Thyroid gland (tissue), 4 donors: ENCODE measurements around the gene POLD1. TPM values are rescaled to one million over a fixed set of nuclear protein-coding genes. Genes with fewer than 3 reads are reported as not detected.

Experiments
- DNase-seq, 2 donors: peaks; one replicate each; pipeline ENCODE4 v3.0.0-alpha.2; 2019
- H3K27ac ChIP-seq, 3 donors: fragments of 200-600 bp; sonication (generic); 1 replicate in 2 of 3; 2 replicates in 1 of 3; pipeline ENCODE4 v1.5.1; 2016 to 2019; ENCODE audit warnings: mild to moderate bottlenecking in 1 of 3, moderate library complexity in 1 of 3
- H3K27me3 ChIP-seq: fragments of 200-600 bp; sonication (generic); one replicate; pipeline ENCODE4 v1.5.1; 2019
- H3K36me3 ChIP-seq, 2 donors: fragments of 200-600 bp; sonication (generic); one replicate each; pipeline ENCODE4 v1.5.1; 2016 to 2019
- H3K4me1 ChIP-seq, 2 donors: fragments of 200-600 bp; sonication (generic); one replicate each; pipeline ENCODE4 v1.5.1; 2017 to 2019
- H3K4me3 ChIP-seq, 3 donors: fragments of 200-600 bp; sonication (generic); replicated peaks in 1 of 3; 1 replicate in 2 of 3; 2 replicates in 1 of 3; pipeline ENCODE4 v1.5.1; 2016; ENCODE audit warnings: mild to moderate bottlenecking in 1 of 3
- H3K9me3 ChIP-seq: fragments of 200-600 bp; sonication (generic); one replicate; pipeline ENCODE4 v1.5.1; 2017
- POLR2A ChIP-seq, 2 donors: fragments of 450-650 bp; IDR thresholded peaks; one replicate each; pipeline ENCODE4 v1.6.1; 2017; ENCODE audit warnings: antibody characterized with exemption in 2 of 2, mild to moderate bottlenecking in 2 of 2, moderate library complexity in 1 of 2
- WGBS, 2 donors: methylation state at CpG; one replicate each; pipeline ENCODE4 v1.1.5; 2017; 5-methylcytosine and 5-hydroxymethylcytosine counted together
- intact Hi-C: fragments of 100-400 bp; cut with DNase I; formaldehyde crosslinking; loops from one replicate; pipeline ENCODE4 v1.15.1; 2023
- total RNA-seq, 4 donors: library from RNA; depleted of rRNA; stranded (reverse); fragments of >200 nt; gene quantifications; one replicate each; pipeline ENCODE4 v1.2.3, GENCODE V29; 2016
- TF ChIP-seq, protein P1 (sequence below), 6 experiments: fragments of 200-600 bp in 3 of 6; fragments of 450-650 bp in 3 of 6; sonication (generic) in 3 of 6; IDR thresholded peaks; one replicate each; pipeline ENCODE4 v1.5.1; 2016 to 2019; ENCODE audit warnings: antibody characterized with exemption in 6 of 6, mild to moderate bottlenecking in 2 of 6, inconsistent platforms in 1 of 6, moderate library complexity in 1 of 6

Gene POLD1
- total RNA-seq, 4 donors from 2014 or later: 12.9 to 27.5 (median 19.0) TPM

DNA sequence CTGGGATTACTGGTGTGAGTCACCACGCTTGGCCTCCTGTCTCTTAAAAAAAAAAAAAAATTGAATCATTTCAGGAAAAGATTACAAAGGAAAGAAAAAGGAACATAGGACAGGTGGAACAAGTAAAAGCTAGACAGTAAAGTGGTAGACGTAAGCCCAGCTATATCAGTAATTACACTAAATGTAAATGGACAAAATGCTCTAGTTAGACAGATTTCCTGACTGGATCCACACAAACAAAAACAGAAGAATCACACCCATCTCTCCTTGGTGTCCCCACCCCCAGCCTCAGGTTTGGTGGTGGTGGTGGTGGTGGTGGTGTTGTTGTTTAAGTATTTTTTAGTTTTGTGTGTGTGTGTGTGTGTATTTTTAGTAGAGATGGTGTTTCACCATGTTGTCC, 28.3 kb downstream of the POLD1 start:
- Histone ChIP-seq H3K36me3 (no peaks in the 10 kb centered on the region), H3K4me1 (peaks cover 0 to 6% of the 10 kb centered on the region in 2 donors), H3K27ac (no peak overlapping the region), H3K4me3 (no peak overlapping the region), H3K27me3 (no peaks in the 10 kb centered on the region), H3K9me3 (no peaks in the 10 kb centered on the region)
- no peak for DNase-seq
- no peak for TF ChIP-seq POLR2A (IDR thresholded peaks at IDR 0.05)
- TF ChIP-seq, protein P1, sequence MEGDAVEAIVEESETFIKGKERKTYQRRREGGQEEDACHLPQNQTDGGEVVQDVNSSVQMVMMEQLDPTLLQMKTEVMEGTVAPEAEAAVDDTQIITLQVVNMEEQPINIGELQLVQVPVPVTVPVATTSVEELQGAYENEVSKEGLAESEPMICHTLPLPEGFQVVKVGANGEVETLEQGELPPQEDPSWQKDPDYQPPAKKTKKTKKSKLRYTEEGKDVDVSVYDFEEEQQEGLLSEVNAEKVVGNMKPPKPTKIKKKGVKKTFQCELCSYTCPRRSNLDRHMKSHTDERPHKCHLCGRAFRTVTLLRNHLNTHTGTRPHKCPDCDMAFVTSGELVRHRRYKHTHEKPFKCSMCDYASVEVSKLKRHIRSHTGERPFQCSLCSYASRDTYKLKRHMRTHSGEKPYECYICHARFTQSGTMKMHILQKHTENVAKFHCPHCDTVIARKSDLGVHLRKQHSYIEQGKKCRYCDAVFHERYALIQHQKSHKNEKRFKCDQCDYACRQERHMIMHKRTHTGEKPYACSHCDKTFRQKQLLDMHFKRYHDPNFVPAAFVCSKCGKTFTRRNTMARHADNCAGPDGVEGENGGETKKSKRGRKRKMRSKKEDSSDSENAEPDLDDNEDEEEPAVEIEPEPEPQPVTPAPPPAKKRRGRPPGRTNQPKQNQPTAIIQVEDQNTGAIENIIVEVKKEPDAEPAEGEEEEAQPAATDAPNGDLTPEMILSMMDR (IDR thresholded peaks at IDR 0.05): no peak
- intact Hi-C loops: no loop called here
- WGBS, 2 donors: 91 to 97% methylated on average over 2 of the region's 2 CpGs

DNA sequence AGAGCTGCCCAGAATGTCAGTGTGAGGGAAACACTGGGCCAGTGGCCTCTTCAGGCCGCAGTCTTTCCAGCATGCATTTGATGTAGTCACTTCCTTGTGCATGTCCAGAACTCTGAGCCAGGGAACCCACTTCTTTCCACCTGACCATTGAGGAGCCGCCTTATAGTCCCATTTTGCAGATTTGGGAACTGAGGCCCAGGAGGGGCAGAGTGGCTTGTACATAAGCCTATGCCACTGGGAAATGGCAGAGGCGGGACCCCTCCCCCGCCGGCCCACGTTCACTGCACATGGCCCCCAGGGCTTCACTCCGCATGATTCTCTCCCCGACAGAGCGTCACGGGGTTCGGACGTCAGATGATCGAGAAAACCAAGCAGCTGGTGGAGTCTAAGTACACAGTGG, 28.9 kb downstream of the POLD1 start:
- no peak overlapping the region for H3K27ac ChIP-seq
- H3K4me1 ChIP-seq: peaks cover 0 to 6% of the 10 kb centered on the region in 2 donors
- no peaks in the 10 kb centered on the region for H3K36me3 ChIP-seq
- no peak for TF ChIP-seq POLR2A (IDR thresholded peaks at IDR 0.05)
- TF ChIP-seq, protein P1 (IDR thresholded peaks at IDR 0.05): no peak
- no peaks in the 10 kb centered on the region for H3K9me3 ChIP-seq
- no peak for DNase-seq
- intact Hi-C loops: no loop called here
- no peak overlapping the region for H3K4me3 ChIP-seq
- peaks cover under 1% of the 10 kb centered on the region for H3K27me3 ChIP-seq
- 94 to 95% methylated on average over 13 of the region's 13 CpGs for WGBS, 2 donors

DNA sequence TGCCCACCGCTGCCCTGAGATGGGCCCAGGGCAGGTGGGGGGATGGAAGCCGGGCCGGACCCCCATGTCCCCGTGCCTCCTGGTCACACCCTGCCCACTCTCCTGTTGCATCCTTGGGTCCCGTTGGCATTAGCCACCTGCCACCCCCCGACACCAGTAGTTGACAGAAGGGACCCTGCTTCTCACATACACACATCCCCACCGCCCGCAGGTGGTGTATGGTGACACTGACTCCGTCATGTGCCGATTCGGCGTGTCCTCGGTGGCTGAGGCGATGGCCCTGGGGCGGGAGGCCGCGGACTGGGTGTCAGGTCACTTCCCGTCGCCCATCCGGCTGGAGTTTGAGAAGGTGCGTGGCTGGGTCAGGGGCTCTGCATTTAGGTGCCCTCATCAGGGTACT, 29.4 kb downstream of the POLD1 start:
- WGBS, 2 donors: 93 to 96% methylated on average over 6 to 11 of the region's 21 CpGs
- Histone ChIP-seq H3K27me3 (peaks cover 5% of the 10 kb centered on the region), H3K36me3 (no peaks in the 10 kb centered on the region), H3K4me3 (no peak overlapping the region), H3K9me3 (no peaks in the 10 kb centered on the region), H3K27ac (no peak overlapping the region), H3K4me1 (peaks cover 0 to 6% of the 10 kb centered on the region in 2 donors)
- DNase-seq: no peak
- TF ChIP-seq, protein P1 (IDR thresholded peaks at IDR 0.05): no peak
- TF ChIP-seq POLR2A (IDR thresholded peaks at IDR 0.05): no peak
- intact Hi-C loops: no loop called here

DNA sequence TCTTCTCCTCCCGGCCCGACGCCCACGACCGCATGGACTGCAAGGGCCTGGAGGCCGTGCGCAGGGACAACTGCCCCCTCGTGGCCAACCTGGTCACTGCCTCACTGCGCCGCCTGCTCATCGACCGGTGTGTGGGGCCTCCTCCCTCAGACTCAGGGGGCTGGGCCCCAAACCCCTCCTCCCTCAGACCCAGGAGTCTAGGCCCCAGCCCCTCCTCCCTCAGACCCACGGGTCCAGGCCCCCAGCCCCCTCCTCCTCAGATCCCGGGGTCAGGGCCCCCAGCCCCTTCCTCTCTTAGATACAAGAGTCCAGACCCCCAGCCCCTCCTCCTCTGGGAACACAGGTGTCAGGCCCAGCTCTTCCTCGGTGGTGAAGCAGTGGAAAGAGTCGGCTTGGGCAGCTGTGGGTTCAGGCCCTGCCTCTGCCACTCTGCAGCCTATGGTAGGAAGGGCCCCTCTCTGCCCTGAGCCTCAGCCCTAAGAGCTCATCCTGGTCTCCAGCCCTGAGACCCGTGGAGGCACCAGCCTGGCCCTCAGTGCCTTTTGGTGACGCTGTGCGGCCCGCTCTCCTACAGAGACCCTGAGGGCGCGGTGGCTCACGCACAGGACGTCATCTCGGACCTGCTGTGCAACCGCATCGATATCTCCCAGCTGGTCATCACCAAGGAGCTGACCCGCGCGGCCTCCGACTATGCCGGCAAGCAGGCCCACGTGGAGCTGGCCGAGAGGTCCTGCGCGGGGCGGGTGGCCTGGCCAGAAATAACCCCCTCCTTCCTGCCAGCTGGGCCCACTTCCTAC, 30.9 kb downstream of the POLD1 start:
- 46 to 50% methylated on average over 15 to 28 of the region's 37 CpGs for whole genome bisulfite sequencing, 2 donors
- Histone ChIP-seq H3K27ac (no peak overlapping the region), H3K36me3 (no peaks in the 10 kb centered on the region), H3K4me3 (no peak overlapping the region), H3K27me3 (peaks cover 13% of the 10 kb centered on the region), H3K9me3 (no peaks in the 10 kb centered on the region), H3K4me1 (peaks cover 0 to 6% of the 10 kb centered on the region in 2 donors)
- TF ChIP-seq POLR2A (IDR thresholded peaks at IDR 0.05): no peak
- TF ChIP-seq, protein P1 (IDR thresholded peaks at IDR 0.05): peak; percentile 68 to 95 (median 74)
- intact Hi-C loops: loop anchor here (5.0 kb wide), 1 partner anchor 53 kb away; no protein-coding TSS in a partner anchor
- DNase-seq: peak; percentile 74 to 76

DNA sequence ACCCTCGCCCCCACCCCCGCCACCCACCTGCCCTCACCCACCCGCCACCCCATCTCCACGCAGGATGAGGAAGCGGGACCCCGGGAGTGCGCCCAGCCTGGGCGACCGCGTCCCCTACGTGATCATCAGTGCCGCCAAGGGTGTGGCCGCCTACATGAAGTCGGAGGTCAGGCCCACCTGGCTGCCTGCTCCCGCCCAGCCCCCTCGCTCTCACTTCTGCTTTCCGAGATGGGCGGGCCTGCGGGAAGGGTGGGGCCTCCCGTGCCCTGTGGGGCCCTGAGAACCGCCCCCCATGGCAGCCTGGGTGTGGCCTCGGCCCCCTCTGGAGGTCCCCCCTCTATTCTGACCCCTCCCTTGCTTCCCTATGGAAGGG, 31.5 kb downstream of the POLD1 start:
- H3K4me1 ChIP-seq: peaks cover 0 to 6% of the 10 kb centered on the region in 2 donors
- no peak for DNase-seq
- WGBS, 2 donors: 84 to 93% methylated on average over 4 to 22 of the region's 22 CpGs
- H3K27me3 ChIP-seq: peaks cover 13% of the 10 kb centered on the region
- intact Hi-C loops: loop anchor here (5.0 kb wide), 1 partner anchor 53 kb away; no protein-coding TSS in a partner anchor
- H3K4me3 ChIP-seq: no peak overlapping the region
- H3K27ac ChIP-seq: no peak overlapping the region
- no peak for TF ChIP-seq POLR2A (IDR thresholded peaks at IDR 0.05)
- TF ChIP-seq, protein P1 (IDR thresholded peaks at IDR 0.05): no peak
- H3K36me3 ChIP-seq: no peaks in the 10 kb centered on the region
- H3K9me3 ChIP-seq: no peaks in the 10 kb centered on the region
